22Rv1 (cell line): ENCODE data around the gene GNAL.

ENCODE experiments used
- CTCF ChIP-seq: fragments of 450-650 bp; IDR thresholded peaks from 2 replicates; pipeline ENCODE4 v1.5.1; 2017; ENCODE audit warnings: mild to moderate bottlenecking
- ZFX ChIP-seq: fragments of 450-650 bp; IDR thresholded peaks from 2 replicates; pipeline ENCODE4 v1.6.1; 2017; ENCODE audit warnings: antibody characterized with exemption, borderline replicate concordance

DNA sequence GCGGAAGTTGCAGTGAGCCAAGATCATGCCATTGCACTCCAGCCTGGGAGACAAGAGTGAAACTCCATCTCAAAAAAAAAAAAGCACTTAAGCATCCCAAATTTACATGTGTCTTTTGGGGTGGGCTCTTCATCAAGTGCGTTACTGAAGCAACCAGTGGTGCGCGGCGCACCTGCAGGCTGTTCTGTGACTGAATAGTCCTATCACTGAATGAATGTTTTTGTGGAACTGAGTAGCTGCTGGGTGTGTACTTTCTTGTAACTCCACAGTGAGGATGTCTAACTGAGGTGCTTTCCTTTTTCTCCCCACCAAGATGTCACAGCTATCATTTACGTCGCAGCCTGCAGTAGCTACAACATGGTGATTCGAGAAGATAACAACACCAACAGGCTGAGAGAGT, 179.2 kb downstream of the GNAL start:
- TF ChIP-seq CTCF, result no peak
- TF ChIP-seq ZFX, result no peak
